GM23338 (cell line): Measurements from ENCODE around the gene GAREM2.

Source experiments
- EZH2 ChIP-seq: fragments of 200-600 bp; sonication (generic); IDR thresholded peaks from one replicate; pipeline ENCODE4 v1.8.0; 2017; ENCODE audit warnings: antibody characterized with exemption, mild to moderate bottlenecking, low read depth; ENCODE audit not compliant: unreplicated experiment
- EZH2phosphoT487 ChIP-seq: fragments of 200-600 bp; sonication (generic); IDR thresholded peaks from one replicate; pipeline ENCODE4 v1.8.1; 2018; ENCODE audit warnings: antibody characterized with exemption; ENCODE audit not compliant: unreplicated experiment
- TF ChIP-seq, protein P1 (sequence below), 2 experiments: fragments of 200-600 bp in 1 of 2; sonication (generic) in 1 of 2; conservative IDR thresholded peaks; 2 replicates each; pipeline versions ENCODE4 v1.5.1 to v1.6.1; 2016 to 2017; ENCODE audit warnings: antibody characterized with exemption in 2 of 2, low read depth in 2 of 2, mild to moderate bottlenecking in 2 of 2, moderate library complexity in 1 of 2
- TF ChIP-seq, protein P2 (sequence below): IDR thresholded peaks from one replicate; pipeline ENCODE4 v1.6.1; 2018; ENCODE audit warnings: antibody characterized with exemption; ENCODE audit not compliant: unreplicated experiment

DNA sequence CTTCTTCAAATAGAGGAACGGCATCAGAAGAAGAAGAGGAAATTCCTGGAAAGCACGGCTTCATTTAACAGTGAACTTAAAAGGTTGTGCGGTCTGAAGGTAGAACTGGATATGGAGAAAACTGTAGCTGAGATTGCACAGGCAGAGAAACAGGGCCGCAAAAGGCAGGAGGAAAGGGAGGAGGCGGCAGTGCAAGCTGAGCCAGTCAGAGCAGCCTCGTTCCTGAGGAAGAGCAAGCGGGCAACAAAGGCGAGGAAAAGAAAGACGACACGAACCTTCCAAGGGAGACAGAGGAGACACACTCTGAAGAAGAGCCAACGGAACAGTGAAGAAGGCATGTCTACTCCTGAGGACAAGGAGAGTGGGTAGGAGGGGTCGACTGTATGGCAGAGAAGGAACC lies 22.6 kb upstream of the GAREM2 start:
- TF ChIP-seq EZH2phosphoT487 (no peak), EZH2 (no peak)
- TF ChIP-seq, protein P1, sequence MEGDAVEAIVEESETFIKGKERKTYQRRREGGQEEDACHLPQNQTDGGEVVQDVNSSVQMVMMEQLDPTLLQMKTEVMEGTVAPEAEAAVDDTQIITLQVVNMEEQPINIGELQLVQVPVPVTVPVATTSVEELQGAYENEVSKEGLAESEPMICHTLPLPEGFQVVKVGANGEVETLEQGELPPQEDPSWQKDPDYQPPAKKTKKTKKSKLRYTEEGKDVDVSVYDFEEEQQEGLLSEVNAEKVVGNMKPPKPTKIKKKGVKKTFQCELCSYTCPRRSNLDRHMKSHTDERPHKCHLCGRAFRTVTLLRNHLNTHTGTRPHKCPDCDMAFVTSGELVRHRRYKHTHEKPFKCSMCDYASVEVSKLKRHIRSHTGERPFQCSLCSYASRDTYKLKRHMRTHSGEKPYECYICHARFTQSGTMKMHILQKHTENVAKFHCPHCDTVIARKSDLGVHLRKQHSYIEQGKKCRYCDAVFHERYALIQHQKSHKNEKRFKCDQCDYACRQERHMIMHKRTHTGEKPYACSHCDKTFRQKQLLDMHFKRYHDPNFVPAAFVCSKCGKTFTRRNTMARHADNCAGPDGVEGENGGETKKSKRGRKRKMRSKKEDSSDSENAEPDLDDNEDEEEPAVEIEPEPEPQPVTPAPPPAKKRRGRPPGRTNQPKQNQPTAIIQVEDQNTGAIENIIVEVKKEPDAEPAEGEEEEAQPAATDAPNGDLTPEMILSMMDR (conservative IDR thresholded peaks at IDR 0.05; ENCODE audit: low read depth in 2 of 2), result no peak
- TF ChIP-seq, protein P2, sequence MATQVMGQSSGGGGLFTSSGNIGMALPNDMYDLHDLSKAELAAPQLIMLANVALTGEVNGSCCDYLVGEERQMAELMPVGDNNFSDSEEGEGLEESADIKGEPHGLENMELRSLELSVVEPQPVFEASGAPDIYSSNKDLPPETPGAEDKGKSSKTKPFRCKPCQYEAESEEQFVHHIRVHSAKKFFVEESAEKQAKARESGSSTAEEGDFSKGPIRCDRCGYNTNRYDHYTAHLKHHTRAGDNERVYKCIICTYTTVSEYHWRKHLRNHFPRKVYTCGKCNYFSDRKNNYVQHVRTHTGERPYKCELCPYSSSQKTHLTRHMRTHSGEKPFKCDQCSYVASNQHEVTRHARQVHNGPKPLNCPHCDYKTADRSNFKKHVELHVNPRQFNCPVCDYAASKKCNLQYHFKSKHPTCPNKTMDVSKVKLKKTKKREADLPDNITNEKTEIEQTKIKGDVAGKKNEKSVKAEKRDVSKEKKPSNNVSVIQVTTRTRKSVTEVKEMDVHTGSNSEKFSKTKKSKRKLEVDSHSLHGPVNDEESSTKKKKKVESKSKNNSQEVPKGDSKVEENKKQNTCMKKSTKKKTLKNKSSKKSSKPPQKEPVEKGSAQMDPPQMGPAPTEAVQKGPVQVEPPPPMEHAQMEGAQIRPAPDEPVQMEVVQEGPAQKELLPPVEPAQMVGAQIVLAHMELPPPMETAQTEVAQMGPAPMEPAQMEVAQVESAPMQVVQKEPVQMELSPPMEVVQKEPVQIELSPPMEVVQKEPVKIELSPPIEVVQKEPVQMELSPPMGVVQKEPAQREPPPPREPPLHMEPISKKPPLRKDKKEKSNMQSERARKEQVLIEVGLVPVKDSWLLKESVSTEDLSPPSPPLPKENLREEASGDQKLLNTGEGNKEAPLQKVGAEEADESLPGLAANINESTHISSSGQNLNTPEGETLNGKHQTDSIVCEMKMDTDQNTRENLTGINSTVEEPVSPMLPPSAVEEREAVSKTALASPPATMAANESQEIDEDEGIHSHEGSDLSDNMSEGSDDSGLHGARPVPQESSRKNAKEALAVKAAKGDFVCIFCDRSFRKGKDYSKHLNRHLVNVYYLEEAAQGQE, result no peak
